PC-9 (cell line): Measurements from ENCODE around the gene ACBD4. TPM values are rescaled to one million over a fixed set of nuclear protein-coding genes. Genes with fewer than 3 reads are reported as not detected.

ENCODE experiments used
- BruUV-seq: library from RNA; stranded (reverse); fragments of 400-500 nt; replicated peaks from 2 replicates; lab custom pipeline; 2021; lab: Mats Ljungman, UMichigan
- CTCF ChIA-PET: fragments of 300-600 bp; sonication (Branson Sonifier 250); formaldehyde crosslinking; loops from one replicate; lab custom pipeline; 2022; ENCODE audit warnings: antibody characterized with exemption; lab: Charles Lee
- POLR2A ChIA-PET: fragments of 300-600 bp; sonication (Branson Sonifier 250); formaldehyde crosslinking; loops from one replicate; lab custom pipeline; 2022; ENCODE audit warnings: antibody characterized with exemption; ENCODE audit not compliant: unreplicated experiment; lab: Charles Lee
- DNase-seq, 2 experiments: peaks; one replicate each; pipeline versions ENCODE4 v3.0.0 to v3.0.0-alpha.2; 2015 to 2022; ENCODE audit warnings: mixed read lengths in 1 of 2
- H2AFZ ChIP-seq: fragments of 200-600 bp; sonication (generic); 2 replicates; pipeline ENCODE4 v1.8.1; 2017; ENCODE audit warnings: antibody characterized with exemption
- H3F3A ChIP-seq: fragments of 200-600 bp; sonication (generic); 2 replicates; pipeline ENCODE4 v1.8.1; 2017; ENCODE audit warnings: antibody characterized with exemption, mild to moderate bottlenecking, low read depth; ENCODE audit not compliant: insufficient read depth
- H3K27ac ChIP-seq: fragments of 200-600 bp; sonication (generic); 2 replicates; pipeline ENCODE4 v1.6.1; 2016; ENCODE audit warnings: mixed run types
- H3K27me3 ChIP-seq: fragments of 200-600 bp; sonication (generic); 2 replicates; pipeline ENCODE4 v1.6.1; 2016; ENCODE audit warnings: low read depth, mixed run types; ENCODE audit not compliant: insufficient read depth
- H3K36me3 ChIP-seq: fragments of 200-600 bp; sonication (generic); 2 replicates; pipeline ENCODE4 v1.6.1; 2016; ENCODE audit warnings: low read depth, mixed run types
- H3K4me1 ChIP-seq: fragments of 200-600 bp; sonication (generic); replicated peaks from 2 replicates; pipeline ENCODE4 v1.6.1; 2016; ENCODE audit warnings: mixed run types; ENCODE audit not compliant: insufficient read depth
- H3K4me2 ChIP-seq: fragments of 200-600 bp; sonication (generic); 2 replicates; pipeline ENCODE4 v1.6.1; 2017; ENCODE audit warnings: mixed run types
- H3K4me3 ChIP-seq: fragments of 200-600 bp; sonication (generic); 2 replicates; pipeline ENCODE4 v1.6.1; 2016; ENCODE audit warnings: mixed run types
- H3K79me2 ChIP-seq: fragments of 200-600 bp; sonication (generic); 2 replicates; pipeline ENCODE4 v1.6.1; 2017; ENCODE audit warnings: low read depth, mixed run types
- H3K9me2 ChIP-seq: fragments of 200-600 bp; sonication (generic); 2 replicates; pipeline ENCODE4 v1.8.1; 2017; ENCODE audit warnings: mild to moderate bottlenecking; ENCODE audit not compliant: insufficient read depth
- H3K9me3 ChIP-seq: fragments of 200-600 bp; sonication (generic); 2 replicates; pipeline ENCODE4 v1.8.1; 2016; ENCODE audit warnings: low read depth; ENCODE audit not compliant: insufficient read depth
- H4K20me1 ChIP-seq: fragments of 200-600 bp; sonication (generic); 2 replicates; pipeline ENCODE4 v1.8.1; 2017; ENCODE audit not compliant: insufficient read depth
- CTCF ChIP-seq: fragments of 200-600 bp; sonication (generic); conservative IDR thresholded peaks from 2 replicates; pipeline ENCODE4 v1.6.1; 2017; ENCODE audit warnings: mixed run types, antibody characterized with exemption, mild to moderate bottlenecking, moderate library complexity
- EZH2 ChIP-seq: fragments of 200-600 bp; sonication (generic); IDR thresholded peaks from 2 replicates; pipeline ENCODE4 v1.8.0; 2017; ENCODE audit warnings: antibody characterized with exemption, low read depth
- intact Hi-C: fragments of 100-400 bp; cut with micrococcal nuclease; formaldehyde crosslinking; loops from one replicate; pipeline ENCODE4 v1.10.0; 2022; ENCODE audit not compliant: unreplicated experiment
- total RNA-seq: library from RNA; stranded (reverse); gene quantifications from 2 replicates; pipeline ENCODE4 v1.2.3, GENCODE V29; 2021

ACBD4 gene
- total RNA-seq, 1 experiment from 2014 or later, result 14.6 TPM

GRCh38 chr17:45119964-45120363, 15.5 kb upstream of the ACBD4 start:
- Histone ChIP-seq H3K4me1 (peaks cover 30% of the 10 kb centered on the region), H3K27ac (no peak overlapping the region), H3F3A (peaks cover 21% of the 10 kb centered on the region), H2AFZ (no peak overlapping the region), H3K79me2 (peaks cover 7% of the 10 kb centered on the region; the same call in 1 of the 2 replicates), H3K9me2 (no peaks in the 10 kb centered on the region), H4K20me1 (no peaks in the 10 kb centered on the region), H3K36me3 (no peaks in the 10 kb centered on the region), H3K27me3 (no peaks in the 10 kb centered on the region), H3K4me3 (no peak overlapping the region), H3K9me3 (no peaks in the 10 kb centered on the region), H3K4me2 (no peak overlapping the region)
- ChIA-PET CTCF (no interaction called here), POLR2A (no interaction called here)
- DNase-seq, result no peak
- BruUV-seq, result no TSS peak
- intact Hi-C loops, result no loop called here
- TF ChIP-seq CTCF (no peak), EZH2 (no peak)

- Histone ChIP-seq H3K9me2 (no peaks in the 10 kb centered on the region), H3K4me1 (peaks cover 36% of the 10 kb centered on the region), H3K79me2 (peaks cover 10% of the 10 kb centered on the region), H3K27me3 (no peaks in the 10 kb centered on the region), H3K4me3 (no peak overlapping the region), H3K27ac (no peak overlapping the region), H3K9me3 (no peaks in the 10 kb centered on the region), H2AFZ (no peak overlapping the region), H3F3A (peaks cover 27% of the 10 kb centered on the region), H4K20me1 (no peaks in the 10 kb centered on the region), H3K36me3 (no peaks in the 10 kb centered on the region), H3K4me2 (no peak overlapping the region)
- intact Hi-C loops, result no loop called here
- CTCF ChIA-PET, result no interaction called here
- no TSS peak for BruUV-seq
- POLR2A ChIA-PET, result no interaction called here
- TF ChIP-seq CTCF (no peak), EZH2 (no peak)
- DNase-seq, result no peak
Measured at GRCh38 chr17:45120558-45120957, 14.9 kb upstream of the ACBD4 start.

GRCh38 chr17:45121055-45121454, 14.4 kb upstream of the ACBD4 start:
- no peak overlapping the region for H3K4me2 ChIP-seq
- peaks cover 29% of the 10 kb centered on the region for H3F3A ChIP-seq
- H3K36me3 ChIP-seq, result no peaks in the 10 kb centered on the region
- no peaks in the 10 kb centered on the region for H3K9me3 ChIP-seq
- TF ChIP-seq CTCF (no peak), EZH2 (no peak)
- no peak overlapping the region for H2AFZ ChIP-seq
- POLR2A ChIA-PET, result no interaction called here
- intact Hi-C loops, result no loop called here
- CTCF ChIA-PET, result no interaction called here
- DNase-seq, result no peak
- no peaks in the 10 kb centered on the region for H4K20me1 ChIP-seq
- no peaks in the 10 kb centered on the region for H3K9me2 ChIP-seq
- BruUV-seq, result no TSS peak
- no peaks in the 10 kb centered on the region for H3K27me3 ChIP-seq
- H3K27ac ChIP-seq, result no peak overlapping the region
- H3K4me1 ChIP-seq, result peaks cover 38% of the 10 kb centered on the region
- peaks cover 11% of the 10 kb centered on the region for H3K79me2 ChIP-seq
- H3K4me3 ChIP-seq, result no peak overlapping the region
